ENCODE data around the gene HSPH1.

The HSPH1 gene

GRCh38 chr13:31175847-31176532 is 14.3 kb upstream of the HSPH1 start:
- no peak for DNase-seq

GRCh38 chr13:31174018-31174417 is 12.3 kb upstream of the HSPH1 start:
- no peak for DNase-seq

- no peak for DNase-seq
These were observed 10.8 kb upstream of the HSPH1 start for GRCh38 chr13:31172535-31172934.

- no peak for DNase-seq
These were observed 10.3 kb upstream of the HSPH1 start for GRCh38 chr13:31172001-31172400.

- DNase-seq, result no peak
These were observed 7.0 kb upstream of the HSPH1 start for GRCh38 chr13:31168736-31169135.

GRCh38 chr13:31168166-31168565 is 6.5 kb upstream of the HSPH1 start:
- DNase-seq, result no peak

GRCh38 chr13:31167490-31167889 is 5.8 kb upstream of the HSPH1 start:
- no peak for DNase-seq

GRCh38 chr13:31166591-31166990 is 4.9 kb upstream of the HSPH1 start:
- no peak for DNase-seq

- peak; percentile 88 for DNase-seq
These were observed 676 bp upstream of the HSPH1 start for GRCh38 chr13:31162151-31163008.

- DNase-seq, result no peak
These were observed 697 bp downstream of the HSPH1 start for GRCh38 chr13:31160857-31161556.

- no peak for DNase-seq
These were observed 2.4 kb downstream of the HSPH1 start for GRCh38 chr13:31159306-31159705.

- DNase-seq, result no peak
These were observed 6.8 kb downstream of the HSPH1 start for GRCh38 chr13:31154939-31155338.

- no peak for DNase-seq
These were observed 9.9 kb downstream of the HSPH1 start for GRCh38 chr13:31151837-31152236.

- no peak for DNase-seq
These were observed 11.3 kb downstream of the HSPH1 start for GRCh38 chr13:31150315-31150985.

GRCh38 chr13:31149604-31150003 is 12.1 kb downstream of the HSPH1 start:
- DNase-seq, result no peak

GRCh38 chr13:31145417-31145816 is 16.3 kb downstream of the HSPH1 start:
- DNase-seq, result no peak

GRCh38 chr13:31138515-31138914 is 23.2 kb downstream of the HSPH1 start:
- DNase-seq, result no peak

GRCh38 chr13:31136724-31137123 is 25.0 kb downstream of the HSPH1 start:
- DNase-seq, result no peak

GRCh38 chr13:31134039-31134711 is 27.5 kb downstream of the HSPH1 start:
- no peak for DNase-seq

GRCh38 chr13:31133621-31134020 is 28.1 kb downstream of the HSPH1 start:
- no peak for DNase-seq

- DNase-seq, result no peak
These were observed 30.2 kb downstream of the HSPH1 start for GRCh38 chr13:31131470-31131961.

- DNase-seq, result no peak
These were observed 32.3 kb downstream of the HSPH1 start for GRCh38 chr13:31129419-31129818.

Measured in NCI-H1436 (cell line).